GM12875 (cell line): ENCODE results near the gene SGK1.
"Not testable (repeated sequence)": the region's sequence is repeated elsewhere in the genome, so short reads cannot be mapped to it uniquely, and the experiment has no call there.

Source experiments
- H3K4me3 ChIP-seq: one replicate; pipeline ENCODE4 v1.5.1; 2011; ENCODE audit warnings: low read depth, low read length, control low read depth
- CTCF ChIP-seq: IDR thresholded peaks from 2 replicates; pipeline ENCODE4 v1.5.1; 2011; ENCODE audit warnings: low read depth, mild to moderate bottlenecking, control low read depth, inconsistent platforms, low read length, moderate library complexity, borderline replicate concordance; ENCODE audit not compliant: insufficient read depth

The SGK1 gene

GRCh38 chr6:134266776-134267175, 51.1 kb downstream of the SGK1 start:
- H3K4me3 ChIP-seq, result no peak overlapping the region
- TF ChIP-seq CTCF, result no peak

GRCh38 chr6:134261766-134262165, 56.1 kb downstream of the SGK1 start:
- no peak for TF ChIP-seq CTCF
- no peak overlapping the region for H3K4me3 ChIP-seq

GRCh38 chr6:134258849-134259306, 59.0 kb downstream of the SGK1 start:
- no peak overlapping the region for H3K4me3 ChIP-seq
- no peak for TF ChIP-seq CTCF

- no peak overlapping the region for H3K4me3 ChIP-seq
- TF ChIP-seq CTCF, result no peak
These were observed 60.4 kb downstream of the SGK1 start for GRCh38 chr6:134257516-134257915.

- no peak overlapping the region for H3K4me3 ChIP-seq
- no peak for TF ChIP-seq CTCF
These were observed 61.0 kb downstream of the SGK1 start for GRCh38 chr6:134256862-134257261.

GRCh38 chr6:134255280-134255679, 62.6 kb downstream of the SGK1 start:
- not testable (repeated sequence) for H3K4me3 ChIP-seq

- no peak overlapping the region for H3K4me3 ChIP-seq
- TF ChIP-seq CTCF, result no peak
These were observed 63.8 kb downstream of the SGK1 start for GRCh38 chr6:134254118-134254517.

- no peak for TF ChIP-seq CTCF
These were observed 64.2 kb downstream of the SGK1 start for GRCh38 chr6:134253681-134254080.

More at GRCh38 chr6:134253681-134254080, 64.2 kb downstream of the SGK1 start:
- H3K4me3 ChIP-seq, result no peak overlapping the region
